Ishikawa (cell line): ENCODE results near the gene DCLRE1B.

Experiments
- CEBPB ChIP-seq: IDR thresholded peaks from 2 replicates; pipeline ENCODE4 v1.6.1; 2012
- EGR1 ChIP-seq: IDR thresholded peaks from 2 replicates; pipeline ENCODE4 v1.6.1; 2012
- EP300 ChIP-seq: IDR thresholded peaks from 2 replicates; pipeline ENCODE4 v1.6.1; 2012; ENCODE audit warnings: borderline replicate concordance
- MAX ChIP-seq: IDR thresholded peaks from 2 replicates; pipeline ENCODE4 v1.6.1; 2012
- NFIC ChIP-seq: IDR thresholded peaks from 2 replicates; pipeline ENCODE4 v1.6.1; 2012
- RAD21 ChIP-seq: IDR thresholded peaks from 2 replicates; pipeline ENCODE4 v1.6.1; 2012; ENCODE audit warnings: low read depth
- REST ChIP-seq: IDR thresholded peaks from 2 replicates; pipeline ENCODE4 v1.6.1; 2012; ENCODE audit warnings: low read depth, mild to moderate bottlenecking
- TAF1 ChIP-seq: IDR thresholded peaks from 2 replicates; pipeline ENCODE4 v1.6.1; 2012; ENCODE audit warnings: low read depth, mild to moderate bottlenecking
- TCF12 ChIP-seq: IDR thresholded peaks from 2 replicates; pipeline ENCODE4 v1.6.1; 2012; ENCODE audit warnings: low read depth
- TEAD4 ChIP-seq: IDR thresholded peaks from 2 replicates; pipeline ENCODE4 v1.6.1; 2012
- USF1 ChIP-seq: IDR thresholded peaks from 2 replicates; pipeline ENCODE4 v1.6.1; 2012
- YY1 ChIP-seq: IDR thresholded peaks from 2 replicates; pipeline ENCODE4 v1.6.1; 2012; ENCODE audit warnings: low read depth
- ZBTB7A ChIP-seq: IDR thresholded peaks from 2 replicates; pipeline ENCODE4 v1.6.1; 2012; ENCODE audit warnings: low read depth

- TF ChIP-seq YY1 (no peak), REST (no peak), EP300 (no peak), USF1 (no peak), CEBPB (no peak), TAF1 (no peak), RAD21 (no peak), NFIC (no peak), TEAD4 (no peak), ZBTB7A (no peak), TCF12 (no peak), MAX (no peak), EGR1 (no peak)
Measured at GRCh38 chr1:113858418-113858817, 46.7 kb upstream of the DCLRE1B start.
